Astrocyte (in vitro differentiated cells and primary cell): ENCODE results near the gene GABBR1. TPM values are rescaled to one million over a fixed set of nuclear protein-coding genes. Genes with fewer than 3 reads are reported as not detected.
A peak's percentile ranks its signal among the peaks of the same experiment; 100 is the strongest.

Experiments
- DNase-seq: peaks from one replicate; pipeline ENCODE4 v3.0.0-alpha.2; 2010; ENCODE audit warnings: low read depth
- FAIRE-seq: peaks from 2 replicates; lab custom pipeline; 2011; peaks lifted over from hg19 to GRCh38; lab: Jason Lieb, UNC
- H2AFZ ChIP-seq: 2 replicates; pipeline ENCODE4 v1.6.0; 2012; ENCODE audit warnings: low read depth, low read length, inconsistent platforms
- H3K27ac ChIP-seq: 2 replicates; pipeline ENCODE4 v1.5.1; 2011; ENCODE audit warnings: low read depth, low read length, inconsistent platforms
- H3K27me3 ChIP-seq: 2 replicates; pipeline ENCODE4 v1.6.0; 2011; ENCODE audit warnings: low read length, inconsistent platforms; ENCODE audit not compliant: insufficient read depth
- H3K36me3 ChIP-seq: 2 replicates; pipeline ENCODE4 v1.5.1; 2011; ENCODE audit warnings: low read length, inconsistent platforms; ENCODE audit not compliant: insufficient read depth
- H3K4me1 ChIP-seq: 2 replicates; pipeline ENCODE4 v1.5.1; 2011; ENCODE audit warnings: low read length, inconsistent platforms; ENCODE audit not compliant: insufficient read depth
- H3K4me2 ChIP-seq: 2 replicates; pipeline ENCODE4 v1.6.0; 2012; ENCODE audit warnings: low read length, inconsistent platforms
- H3K4me3 ChIP-seq: 2 replicates; pipeline ENCODE4 v1.5.1; 2011; ENCODE audit warnings: low read depth, mild to moderate bottlenecking, low read length, inconsistent platforms; ENCODE audit not compliant: insufficient read depth
- H3K79me2 ChIP-seq: 2 replicates; pipeline ENCODE4 v1.6.0; 2012; ENCODE audit warnings: mild to moderate bottlenecking, low read length, inconsistent platforms; ENCODE audit not compliant: insufficient read depth
- H3K9ac ChIP-seq: 2 replicates; pipeline ENCODE4 v1.6.0; 2012; ENCODE audit warnings: mild to moderate bottlenecking, low read length, inconsistent platforms
- H3K9me3 ChIP-seq: 2 replicates; pipeline ENCODE4 v1.5.1; 2012; ENCODE audit warnings: low read depth, mild to moderate bottlenecking, low read length, inconsistent platforms; ENCODE audit not compliant: insufficient read depth
- H4K20me1 ChIP-seq: 2 replicates; pipeline ENCODE4 v1.6.0; 2012; ENCODE audit warnings: low read length, inconsistent platforms; ENCODE audit not compliant: insufficient read depth
- H3K27ac Mint-ChIP-seq: one replicate; pipeline ENCODE4 v1.8.0; 2021; ENCODE audit warnings: mild to moderate bottlenecking, mixed read lengths; ENCODE audit not compliant: unreplicated experiment
- H3K27me3 Mint-ChIP-seq: one replicate; pipeline ENCODE4 v1.8.0; 2021; ENCODE audit warnings: low read depth, mixed read lengths; ENCODE audit not compliant: unreplicated experiment
- H3K36me3 Mint-ChIP-seq: one replicate; pipeline ENCODE4 v1.8.0; 2021; ENCODE audit warnings: low read depth, mixed read lengths; ENCODE audit not compliant: unreplicated experiment
- H3K4me1 Mint-ChIP-seq: one replicate; pipeline ENCODE4 v1.8.0; 2021; ENCODE audit warnings: low read depth, mixed read lengths; ENCODE audit not compliant: unreplicated experiment
- H3K4me3 Mint-ChIP-seq: one replicate; pipeline ENCODE4 v1.8.0; 2021; ENCODE audit warnings: mild to moderate bottlenecking, moderate library complexity, mixed read lengths; ENCODE audit not compliant: unreplicated experiment
- H3K9me3 Mint-ChIP-seq: one replicate; pipeline ENCODE4 v1.8.0; 2021; ENCODE audit warnings: mild to moderate bottlenecking, mixed read lengths; ENCODE audit not compliant: unreplicated experiment
- EZH2 ChIP-seq: IDR thresholded peaks from 2 replicates; pipeline ENCODE4 v1.6.1; 2012; ENCODE audit warnings: mild to moderate bottlenecking, low read length, inconsistent platforms; ENCODE audit not compliant: insufficient read depth
- total RNA-seq: library from RNA; stranded (reverse); gene quantifications from 2 replicates; pipeline ENCODE4 v1.2.1, GENCODE V29; 2021
- TF ChIP-seq, protein P1 (sequence below): IDR thresholded peaks from 2 replicates; pipeline ENCODE4 v1.5.1; 2011; ENCODE audit warnings: low read depth, mild to moderate bottlenecking, inconsistent platforms, low read length, moderate library complexity; ENCODE audit not compliant: insufficient read depth

GABBR1 gene
- total RNA-seq, 1 donor from 2014 or later: 66.3 TPM

DNA sequence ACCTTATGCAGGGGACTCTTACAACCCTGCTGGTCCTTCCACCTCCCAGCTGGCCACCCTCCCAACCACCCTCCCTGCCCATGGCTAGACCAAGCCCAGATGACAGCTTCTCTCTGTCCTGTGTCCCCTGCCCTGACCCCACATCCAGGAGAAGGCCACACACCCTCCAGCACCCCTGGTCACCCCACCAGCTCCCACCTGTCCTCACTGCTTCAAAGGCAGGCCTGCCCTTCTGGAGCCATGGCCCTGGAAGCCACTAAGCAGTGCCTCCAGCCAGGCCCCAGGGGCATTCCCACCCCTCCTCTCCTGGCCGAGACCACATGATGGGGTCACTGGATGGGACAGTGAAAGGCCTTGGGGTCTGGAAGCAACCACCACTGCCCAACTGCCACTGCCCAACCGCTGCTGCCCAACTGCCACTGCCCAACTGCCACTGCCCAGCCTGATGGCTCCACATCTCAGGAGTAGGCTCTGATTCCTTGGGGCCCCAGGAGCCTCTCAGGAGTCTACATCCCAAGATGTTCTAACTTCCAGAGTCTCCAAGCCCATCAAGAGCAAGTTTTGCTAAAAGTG, 103.9 kb downstream of the GABBR1 start:
- no peak for FAIRE-seq
- H3K36me3 ChIP-seq: no peaks in the 10 kb centered on the region
- no peak overlapping the region for H3K9ac ChIP-seq
- H3K4me3 ChIP-seq: no peak overlapping the region
- TF ChIP-seq, protein P1, sequence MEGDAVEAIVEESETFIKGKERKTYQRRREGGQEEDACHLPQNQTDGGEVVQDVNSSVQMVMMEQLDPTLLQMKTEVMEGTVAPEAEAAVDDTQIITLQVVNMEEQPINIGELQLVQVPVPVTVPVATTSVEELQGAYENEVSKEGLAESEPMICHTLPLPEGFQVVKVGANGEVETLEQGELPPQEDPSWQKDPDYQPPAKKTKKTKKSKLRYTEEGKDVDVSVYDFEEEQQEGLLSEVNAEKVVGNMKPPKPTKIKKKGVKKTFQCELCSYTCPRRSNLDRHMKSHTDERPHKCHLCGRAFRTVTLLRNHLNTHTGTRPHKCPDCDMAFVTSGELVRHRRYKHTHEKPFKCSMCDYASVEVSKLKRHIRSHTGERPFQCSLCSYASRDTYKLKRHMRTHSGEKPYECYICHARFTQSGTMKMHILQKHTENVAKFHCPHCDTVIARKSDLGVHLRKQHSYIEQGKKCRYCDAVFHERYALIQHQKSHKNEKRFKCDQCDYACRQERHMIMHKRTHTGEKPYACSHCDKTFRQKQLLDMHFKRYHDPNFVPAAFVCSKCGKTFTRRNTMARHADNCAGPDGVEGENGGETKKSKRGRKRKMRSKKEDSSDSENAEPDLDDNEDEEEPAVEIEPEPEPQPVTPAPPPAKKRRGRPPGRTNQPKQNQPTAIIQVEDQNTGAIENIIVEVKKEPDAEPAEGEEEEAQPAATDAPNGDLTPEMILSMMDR: no peak
- no peak for TF ChIP-seq EZH2
- no peaks in the 10 kb centered on the region for H3K36me3 Mint-ChIP-seq
- no peaks in the 10 kb centered on the region for H3K4me1 ChIP-seq
- no peak overlapping the region for H3K27ac Mint-ChIP-seq
- peaks cover 9% of the 10 kb centered on the region for H3K4me1 Mint-ChIP-seq
- DNase-seq: no peak
- H3K9me3 Mint-ChIP-seq: no peaks in the 10 kb centered on the region
- H3K4me3 Mint-ChIP-seq: no peak overlapping the region
- peaks cover 5% of the 10 kb centered on the region for H3K27me3 Mint-ChIP-seq
- H3K79me2 ChIP-seq: no peaks in the 10 kb centered on the region
- H3K9me3 ChIP-seq: peaks cover 4% of the 10 kb centered on the region
- H3K4me2 ChIP-seq: no peak overlapping the region
- no peak overlapping the region for H3K27ac ChIP-seq
- H2AFZ ChIP-seq: no peak overlapping the region
- no peaks in the 10 kb centered on the region for H3K27me3 ChIP-seq
- no peaks in the 10 kb centered on the region for H4K20me1 ChIP-seq

DNA sequence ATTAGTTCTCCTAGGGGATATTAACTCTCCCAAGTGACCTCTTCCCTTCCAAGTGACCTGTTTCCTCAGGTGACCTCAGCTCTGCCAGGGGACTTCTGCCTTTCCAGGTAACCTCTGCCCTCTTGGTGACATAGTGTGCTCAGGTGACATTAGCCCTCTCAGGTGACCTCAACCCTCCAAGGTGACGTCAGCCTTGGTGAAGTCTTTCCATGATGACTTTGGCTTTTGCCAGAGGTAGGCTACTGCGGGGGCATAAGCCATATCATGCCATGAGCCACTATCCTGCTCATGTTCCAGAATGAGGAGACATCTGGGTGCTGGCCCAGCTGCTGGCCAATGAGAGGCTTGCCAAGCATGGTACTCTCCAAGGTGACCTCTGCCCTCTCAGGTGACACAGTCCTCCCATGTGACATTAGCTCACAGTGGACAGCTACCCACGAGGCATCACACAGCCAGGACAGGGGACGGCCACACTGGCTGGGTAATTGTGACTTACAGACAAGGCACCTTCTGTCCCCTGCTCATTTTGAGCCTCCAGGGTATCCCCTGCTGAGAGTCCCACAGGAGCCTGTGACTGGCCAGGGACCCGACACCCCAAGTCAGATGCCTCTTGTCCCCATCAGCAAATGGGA, 104.6 kb downstream of the GABBR1 start:
- peaks cover 4% of the 10 kb centered on the region for H3K9me3 ChIP-seq
- H3K79me2 ChIP-seq: no peaks in the 10 kb centered on the region
- Mint-ChIP-seq H3K36me3 (peaks cover under 1% of the 10 kb centered on the region), H3K4me3 (no peak overlapping the region), H3K27me3 (peaks cover 5% of the 10 kb centered on the region), H3K4me1 (peaks cover 9% of the 10 kb centered on the region), H3K27ac (peak overlapping the region; percentile 47), H3K9me3 (no peaks in the 10 kb centered on the region)
- H3K4me2 ChIP-seq: no peak overlapping the region
- H3K4me3 ChIP-seq: no peak overlapping the region
- no peaks in the 10 kb centered on the region for H3K36me3 ChIP-seq
- H2AFZ ChIP-seq: no peak overlapping the region
- FAIRE-seq (no peak), DNase-seq (no peak)
- no peaks in the 10 kb centered on the region for H4K20me1 ChIP-seq
- TF ChIP-seq, protein P1: no peak
- TF ChIP-seq EZH2: no peak
- no peaks in the 10 kb centered on the region for H3K27me3 ChIP-seq
- H3K4me1 ChIP-seq: no peaks in the 10 kb centered on the region
- H3K27ac ChIP-seq: no peak overlapping the region
- no peak overlapping the region for H3K9ac ChIP-seq

GRCh38 chr6:29527564-29527963, 105.4 kb downstream of the GABBR1 start:
- peaks cover 2% of the 10 kb centered on the region for H3K36me3 Mint-ChIP-seq
- H3K4me3 Mint-ChIP-seq: no peak overlapping the region
- no peaks in the 10 kb centered on the region for H3K27me3 ChIP-seq
- DNase-seq (no peak), FAIRE-seq (no peak)
- H3K9me3 ChIP-seq: peaks cover 4% of the 10 kb centered on the region
- no peaks in the 10 kb centered on the region for H4K20me1 ChIP-seq
- no peak overlapping the region for H3K4me2 ChIP-seq
- H3K4me1 Mint-ChIP-seq: peaks cover 9% of the 10 kb centered on the region
- H3K36me3 ChIP-seq: no peaks in the 10 kb centered on the region
- no peak overlapping the region for H2AFZ ChIP-seq
- no peaks in the 10 kb centered on the region for H3K79me2 ChIP-seq
- peaks cover 5% of the 10 kb centered on the region for H3K27me3 Mint-ChIP-seq
- no peak overlapping the region for H3K27ac ChIP-seq
- H3K4me1 ChIP-seq: no peaks in the 10 kb centered on the region
- TF ChIP-seq EZH2: no peak
- TF ChIP-seq, protein P1: no peak
- H3K9ac ChIP-seq: no peak overlapping the region
- H3K9me3 Mint-ChIP-seq: peaks cover 3% of the 10 kb centered on the region
- H3K4me3 ChIP-seq: no peak overlapping the region
- H3K27ac Mint-ChIP-seq: no peak overlapping the region
